HFFc6 (cell line): ENCODE data around the gene DOCK4. TPM values are rescaled to one million over a fixed set of nuclear protein-coding genes. Genes with fewer than 3 reads are reported as not detected.
A peak's percentile ranks its signal among the peaks of the same experiment; 100 is the strongest.

Source experiments
- DNase-seq: peaks from one replicate; pipeline ENCODE4 v3.0.0-alpha.2; 2018
- H3K27ac Mint-ChIP-seq: 2 replicates; pipeline ENCODE4 v1.8.0; 2020; ENCODE audit warnings: mild to moderate bottlenecking, mixed read lengths
- H3K27me3 Mint-ChIP-seq: 2 replicates; pipeline ENCODE4 v1.8.0; 2021; ENCODE audit warnings: mild to moderate bottlenecking, moderate library complexity, mixed read lengths; ENCODE audit not compliant: insufficient read depth
- H3K36me3 Mint-ChIP-seq: 2 replicates; pipeline ENCODE4 v1.8.0; 2021; ENCODE audit warnings: low read depth, mixed read lengths
- H3K4me1 Mint-ChIP-seq: 2 replicates; pipeline ENCODE4 v1.8.0; 2020; ENCODE audit warnings: low read depth, mixed read lengths
- H3K4me3 Mint-ChIP-seq: 2 replicates; pipeline ENCODE4 v1.8.0; 2020; ENCODE audit warnings: mild to moderate bottlenecking, moderate library complexity, mixed read lengths
- H3K9me3 Mint-ChIP-seq: 2 replicates; pipeline ENCODE4 v1.8.0; 2020; ENCODE audit warnings: mild to moderate bottlenecking, mixed read lengths
- CTCF ChIP-seq: fragments of 200-600 bp; sonication (generic); IDR thresholded peaks from 2 replicates; pipeline ENCODE4 v1.5.0; 2021; ENCODE audit warnings: antibody characterized with exemption, mild to moderate bottlenecking
- total RNA-seq, 6 experiments: library from RNA; stranded (reverse); fragmentation: NEBNext Ultra II Directional; extraction: Animal tissue kit (Norgen Biotek cat#: 25700); gene quantifications; 2 replicates in 1 of 6; 3 replicates in 5 of 6; pipeline ENCODE4 v1.2.3, GENCODE V29; 2021

The DOCK4 gene
- total RNA-seq, 6 experiments from 2014 or later, result 2.2 to 3.9 (median 3.3) TPM

- DNase-seq, result no peak
- peaks cover 2% of the 10 kb centered on the region for H3K27me3 Mint-ChIP-seq
These were observed 452.2 kb downstream of the DOCK4 start for GRCh38 chr7:111753968-111754367.

GRCh38 chr7:111752022-111752582, 454.1 kb downstream of the DOCK4 start:
- H3K27me3 Mint-ChIP-seq, result no peaks in the 10 kb centered on the region; the same call in 1 of the 2 replicates
- no peaks in the 10 kb centered on the region; the same call in 1 of the 2 replicates for H3K36me3 Mint-ChIP-seq
- TF ChIP-seq CTCF, result peak; percentile 95
- H3K9me3 Mint-ChIP-seq, result no peaks in the 10 kb centered on the region
- no peak overlapping the region for H3K27ac Mint-ChIP-seq
- peaks cover 32% of the 10 kb centered on the region for H3K4me1 Mint-ChIP-seq
- no peak overlapping the region for H3K4me3 Mint-ChIP-seq
- DNase-seq, result peak; percentile 41

More at GRCh38 chr7:111753968-111754367, 452.2 kb downstream of the DOCK4 start:
- no peak for TF ChIP-seq CTCF
- H3K36me3 Mint-ChIP-seq, result no peaks in the 10 kb centered on the region; the same call in 1 of the 2 replicates
- H3K9me3 Mint-ChIP-seq, result no peaks in the 10 kb centered on the region
- peaks cover 42% of the 10 kb centered on the region for H3K4me1 Mint-ChIP-seq
- H3K27ac Mint-ChIP-seq, result no peak overlapping the region
- H3K4me3 Mint-ChIP-seq, result no peak overlapping the region

- no peak for TF ChIP-seq CTCF
- DNase-seq, result no peak
- no peaks in the 10 kb centered on the region; the same call in 1 of the 2 replicates for H3K27me3 Mint-ChIP-seq
- no peaks in the 10 kb centered on the region for H3K36me3 Mint-ChIP-seq
- H3K4me1 Mint-ChIP-seq, result peaks cover 24% of the 10 kb centered on the region
- no peak overlapping the region for H3K4me3 Mint-ChIP-seq
- no peaks in the 10 kb centered on the region for H3K9me3 Mint-ChIP-seq
- H3K27ac Mint-ChIP-seq, result no peak overlapping the region
These were observed 455.3 kb downstream of the DOCK4 start for GRCh38 chr7:111750878-111751277.

GRCh38 chr7:111750228-111750627, 456.0 kb downstream of the DOCK4 start:
- TF ChIP-seq CTCF, result no peak
- no peak overlapping the region for H3K27ac Mint-ChIP-seq
- peaks cover 26% of the 10 kb centered on the region for H3K4me1 Mint-ChIP-seq
- no peaks in the 10 kb centered on the region; the same call in 1 of the 2 replicates for H3K27me3 Mint-ChIP-seq
- DNase-seq, result no peak
- H3K4me3 Mint-ChIP-seq, result no peak overlapping the region
- H3K9me3 Mint-ChIP-seq, result no peaks in the 10 kb centered on the region
- no peaks in the 10 kb centered on the region for H3K36me3 Mint-ChIP-seq

- TF ChIP-seq CTCF, result no peak
- no peak overlapping the region for H3K27ac Mint-ChIP-seq
- no peaks in the 10 kb centered on the region for H3K36me3 Mint-ChIP-seq
- no peaks in the 10 kb centered on the region; the same call in 1 of the 2 replicates for H3K27me3 Mint-ChIP-seq
- DNase-seq, result no peak
- H3K9me3 Mint-ChIP-seq, result no peaks in the 10 kb centered on the region
- H3K4me1 Mint-ChIP-seq, result peaks cover 26% of the 10 kb centered on the region
- H3K4me3 Mint-ChIP-seq, result no peak overlapping the region
These were observed 456.6 kb downstream of the DOCK4 start for GRCh38 chr7:111749625-111750024.
